Mesenchymal stem cell (in vitro differentiated cells and primary cell): ENCODE results near the gene KCNJ18.
"Not testable (repeated sequence)": the region's sequence is repeated elsewhere in the genome, so short reads cannot be mapped to it uniquely, and the experiment has no call there.

ENCODE experiments used
- DNase-seq: peaks from one replicate; pipeline ENCODE4 v3.0.0-alpha.2; 2013
- H2AFZ ChIP-seq: one replicate; pipeline ENCODE4 v1.6.1; 2013; ENCODE audit warnings: low read depth, mild to moderate bottlenecking, control low read depth, inconsistent platforms, low read length, moderate library complexity
- H2AK5ac ChIP-seq: 2 replicates; pipeline ENCODE4 v1.6.1; 2013; ENCODE audit warnings: low read length, moderate library complexity, mild to moderate bottlenecking, inconsistent platforms; ENCODE audit not compliant: severe bottlenecking
- H2BK120ac ChIP-seq: one replicate; pipeline ENCODE4 v1.6.1; 2013; ENCODE audit warnings: low read depth, mild to moderate bottlenecking, inconsistent platforms, low read length, moderate library complexity
- H2BK12ac ChIP-seq, 2 experiments: one replicate each; pipeline ENCODE4 v1.6.1; 2013; ENCODE audit warnings: inconsistent platforms in 2 of 2, low read length in 2 of 2, mild to moderate bottlenecking in 2 of 2, moderate library complexity in 2 of 2, control low read depth in 1 of 2
- H2BK15ac ChIP-seq: one replicate; pipeline ENCODE4 v1.6.1; 2013; ENCODE audit warnings: mild to moderate bottlenecking, low read depth, inconsistent platforms; ENCODE audit not compliant: poor library complexity, severe bottlenecking
- H2BK5ac ChIP-seq: 2 replicates; pipeline ENCODE4 v1.6.1; 2013; ENCODE audit warnings: low read depth, mild to moderate bottlenecking, low read length, control low read depth, inconsistent platforms; ENCODE audit not compliant: poor library complexity, severe bottlenecking
- H3K14ac ChIP-seq, 2 experiments: one replicate each; pipeline ENCODE4 v1.6.1; 2013; ENCODE audit warnings: inconsistent platforms in 2 of 2, low read length in 2 of 2, control low read depth in 1 of 2, mild to moderate bottlenecking in 1 of 2, moderate library complexity in 1 of 2
- H3K18ac ChIP-seq, 2 experiments: one replicate each; pipeline ENCODE4 v1.6.1; 2013; ENCODE audit warnings: inconsistent platforms in 2 of 2, low read length in 2 of 2, control low read depth in 1 of 2, low read depth in 1 of 2, mild to moderate bottlenecking in 1 of 2
- H3K23ac ChIP-seq, 2 experiments: one replicate each; pipeline ENCODE4 v1.6.1; 2013; ENCODE audit warnings: inconsistent platforms in 2 of 2, low read length in 2 of 2, mild to moderate bottlenecking in 2 of 2, moderate library complexity in 2 of 2, control low read depth in 1 of 2
- H3K27ac ChIP-seq: 2 replicates; pipeline ENCODE4 v1.5.1; 2013; ENCODE audit warnings: mild to moderate bottlenecking, moderate library complexity, low read length, control low read depth, inconsistent platforms; ENCODE audit not compliant: poor library complexity, severe bottlenecking
- H3K27me3 ChIP-seq, 2 experiments: 2 replicates each; pipeline versions ENCODE4 v1.6.1 to v1.7.0; 2013; ENCODE audit warnings: low read length in 2 of 2, mild to moderate bottlenecking in 2 of 2, moderate library complexity in 2 of 2, control low read depth in 1 of 2, inconsistent platforms in 1 of 2; ENCODE audit not compliant: control insufficient read depth in 1 of 2, insufficient read depth in 1 of 2
- H3K36me3 ChIP-seq, 2 experiments: 2 replicates each; pipeline versions ENCODE4 v1.6.1 to v1.7.0; 2013; ENCODE audit warnings: low read length in 2 of 2, control low read depth in 1 of 2, inconsistent platforms in 1 of 2, low read depth in 1 of 2, mild to moderate bottlenecking in 1 of 2; ENCODE audit not compliant: insufficient read depth in 2 of 2, control insufficient read depth in 1 of 2
- H3K4ac ChIP-seq, 2 experiments: one replicate each; pipeline ENCODE4 v1.6.1; 2013; ENCODE audit warnings: inconsistent platforms in 2 of 2, low read length in 2 of 2, mild to moderate bottlenecking in 2 of 2, moderate library complexity in 2 of 2, control low read depth in 1 of 2, low read depth in 1 of 2
- H3K4me1 ChIP-seq: 2 replicates; pipeline ENCODE4 v1.6.1; 2013; ENCODE audit warnings: low read depth, low read length, control low read depth; ENCODE audit not compliant: control insufficient read depth, insufficient read depth
- H3K4me2 ChIP-seq: 2 replicates; pipeline ENCODE4 v1.6.1; 2013; ENCODE audit warnings: low read length, mild to moderate bottlenecking, inconsistent platforms; ENCODE audit not compliant: poor library complexity, severe bottlenecking
- H3K4me3 ChIP-seq, 2 experiments: 2 replicates each; pipeline versions ENCODE4 v1.5.1 to v1.7.0; 2013; ENCODE audit warnings: low read length in 2 of 2, mild to moderate bottlenecking in 2 of 2, control low read depth in 1 of 2, low read depth in 1 of 2; ENCODE audit not compliant: insufficient read depth in 1 of 2
- H3K79me1 ChIP-seq: replicated peaks from 2 replicates; pipeline ENCODE4 v1.6.1; 2013; ENCODE audit warnings: mild to moderate bottlenecking, control low read depth, low read length, inconsistent platforms; ENCODE audit not compliant: poor library complexity, severe bottlenecking
- H3K9ac ChIP-seq: 2 replicates; pipeline ENCODE4 v1.7.0; 2013; ENCODE audit warnings: mild to moderate bottlenecking, low read length, moderate library complexity
- H3K9me3 ChIP-seq: 2 replicates; pipeline ENCODE4 v1.7.0; 2013; ENCODE audit warnings: mild to moderate bottlenecking, low read length; ENCODE audit not compliant: control insufficient read depth
- H4K8ac ChIP-seq: one replicate; pipeline ENCODE4 v1.6.1; 2013; ENCODE audit warnings: inconsistent platforms, mild to moderate bottlenecking, low read length, moderate library complexity
- H4K91ac ChIP-seq: one replicate; pipeline ENCODE4 v1.6.1; 2013; ENCODE audit warnings: mild to moderate bottlenecking, low read length, inconsistent platforms
- WGBS: methylation state at CpG from one replicate; pipeline ENCODE4 v1.1.7; 2013; ENCODE audit warnings: mixed read lengths; 5-methylcytosine and 5-hydroxymethylcytosine counted together

The KCNJ18 gene

DNA sequence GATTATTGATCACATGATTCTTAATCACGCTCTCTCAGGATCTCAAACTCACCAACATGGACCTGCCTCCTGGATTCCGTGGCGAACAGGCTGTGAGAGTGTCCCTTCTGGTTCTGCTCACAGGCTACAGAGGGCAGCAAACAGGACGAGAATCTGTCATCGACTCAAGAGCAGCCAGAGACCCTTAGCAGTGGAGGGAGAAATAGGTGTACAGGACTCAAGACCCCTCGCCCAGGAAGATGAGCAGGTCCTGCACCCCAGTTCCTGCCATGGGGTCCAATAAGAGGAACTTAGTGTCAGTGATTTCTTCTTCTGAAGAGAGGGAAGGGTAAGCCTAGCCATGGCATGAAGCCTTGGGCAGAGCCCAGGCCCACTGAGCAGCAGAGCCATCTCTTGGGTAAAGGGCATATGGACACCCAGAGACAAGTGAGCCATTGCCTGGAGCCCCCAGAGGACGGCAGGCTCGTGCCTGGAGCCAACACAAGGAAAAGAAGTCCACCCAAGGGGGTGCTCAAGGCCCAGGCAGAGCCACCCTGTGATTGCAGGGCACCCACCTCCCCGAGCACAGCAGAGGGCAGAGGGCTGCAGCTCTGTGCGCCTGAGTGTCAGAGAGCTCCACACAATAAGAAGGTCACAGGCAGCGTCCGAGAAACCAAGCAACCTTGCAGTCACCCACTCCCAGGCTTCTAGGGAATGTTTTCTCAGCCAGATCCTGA, 27.3 kb downstream of the KCNJ18 start:
- not testable (repeated sequence) for H3K27ac ChIP-seq, H2BK12ac ChIP-seq, H3K4me2 ChIP-seq, H3K4ac ChIP-seq, H3K79me1 ChIP-seq, H3K9me3 ChIP-seq, H2AFZ ChIP-seq, H3K36me3 ChIP-seq, H2BK120ac ChIP-seq, H3K4me3 ChIP-seq, H3K4me1 ChIP-seq, H3K9ac ChIP-seq, DNase-seq, H3K14ac ChIP-seq, H3K27me3 ChIP-seq, H4K8ac ChIP-seq, H3K23ac ChIP-seq, H2BK15ac ChIP-seq, H3K18ac ChIP-seq, H2AK5ac ChIP-seq, H4K91ac ChIP-seq, H2BK5ac ChIP-seq
- 55% methylated on average over 12 of the region's 12 CpGs for WGBS

DNA sequence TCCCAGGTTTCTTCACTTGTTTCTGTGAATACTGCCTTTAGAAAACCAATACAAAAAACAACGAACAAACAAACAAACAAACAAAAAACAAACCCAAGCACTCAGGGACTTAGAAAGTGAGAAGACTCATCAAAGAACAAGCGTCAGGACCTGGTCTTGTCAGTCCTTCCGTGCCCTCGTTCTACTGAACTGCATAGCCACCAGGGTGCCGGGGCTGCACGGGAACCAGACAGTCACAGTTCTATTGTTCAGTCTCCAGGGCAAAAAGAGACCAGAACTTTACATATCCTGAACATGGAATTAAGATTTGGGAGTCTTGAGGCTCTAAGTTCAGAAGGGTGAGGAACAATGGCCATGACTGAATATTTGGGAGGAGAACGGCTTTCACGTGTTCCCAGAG, 28.2 kb downstream of the KCNJ18 start:
- not testable (repeated sequence) for DNase-seq, H3K27me3 ChIP-seq, H3K9ac ChIP-seq, H2BK5ac ChIP-seq, H3K4me3 ChIP-seq, H3K4me1 ChIP-seq, H2AK5ac ChIP-seq, H2BK120ac ChIP-seq, H3K27ac ChIP-seq, H3K79me1 ChIP-seq, H3K4ac ChIP-seq, H2AFZ ChIP-seq, H4K91ac ChIP-seq, H3K4me2 ChIP-seq, H3K36me3 ChIP-seq, H2BK15ac ChIP-seq, H3K18ac ChIP-seq, H2BK12ac ChIP-seq, H3K14ac ChIP-seq, H3K9me3 ChIP-seq, H4K8ac ChIP-seq, H3K23ac ChIP-seq
- 74% methylated on average over 4 of the region's 8 CpGs for WGBS

DNA sequence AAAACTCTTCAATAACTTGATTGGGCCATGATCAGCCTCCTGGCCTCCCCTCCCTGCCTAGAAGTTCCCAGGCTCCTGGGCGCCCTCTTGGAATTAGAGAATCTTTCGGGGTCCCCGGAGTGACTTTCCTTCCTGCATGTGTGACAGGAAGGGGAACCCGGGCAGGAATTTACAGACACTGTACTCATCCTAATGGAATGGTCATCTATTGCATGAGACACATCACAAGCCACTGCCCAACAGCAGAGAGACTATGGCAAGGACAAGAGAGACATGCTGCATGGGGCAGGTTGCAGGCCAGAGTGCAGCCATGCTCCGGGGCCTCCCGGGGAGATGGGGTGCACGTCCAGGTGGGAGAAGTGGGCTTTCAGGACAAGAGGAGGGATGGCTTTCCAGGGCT, 29.9 kb downstream of the KCNJ18 start:
- not testable (repeated sequence) for H3K9ac ChIP-seq, H3K9me3 ChIP-seq, H2BK15ac ChIP-seq, H3K4me3 ChIP-seq, H3K4me1 ChIP-seq, H3K23ac ChIP-seq, H4K8ac ChIP-seq, H3K27ac ChIP-seq, H3K36me3 ChIP-seq, H2BK12ac ChIP-seq, H2AFZ ChIP-seq, H3K18ac ChIP-seq, H2AK5ac ChIP-seq, H3K4ac ChIP-seq, H3K27me3 ChIP-seq, H3K79me1 ChIP-seq, H2BK120ac ChIP-seq, DNase-seq, H3K4me2 ChIP-seq, H2BK5ac ChIP-seq, H4K91ac ChIP-seq, H3K14ac ChIP-seq
- WGBS: no CpG with 5 or more reads among the region's 7 CpGs

DNA sequence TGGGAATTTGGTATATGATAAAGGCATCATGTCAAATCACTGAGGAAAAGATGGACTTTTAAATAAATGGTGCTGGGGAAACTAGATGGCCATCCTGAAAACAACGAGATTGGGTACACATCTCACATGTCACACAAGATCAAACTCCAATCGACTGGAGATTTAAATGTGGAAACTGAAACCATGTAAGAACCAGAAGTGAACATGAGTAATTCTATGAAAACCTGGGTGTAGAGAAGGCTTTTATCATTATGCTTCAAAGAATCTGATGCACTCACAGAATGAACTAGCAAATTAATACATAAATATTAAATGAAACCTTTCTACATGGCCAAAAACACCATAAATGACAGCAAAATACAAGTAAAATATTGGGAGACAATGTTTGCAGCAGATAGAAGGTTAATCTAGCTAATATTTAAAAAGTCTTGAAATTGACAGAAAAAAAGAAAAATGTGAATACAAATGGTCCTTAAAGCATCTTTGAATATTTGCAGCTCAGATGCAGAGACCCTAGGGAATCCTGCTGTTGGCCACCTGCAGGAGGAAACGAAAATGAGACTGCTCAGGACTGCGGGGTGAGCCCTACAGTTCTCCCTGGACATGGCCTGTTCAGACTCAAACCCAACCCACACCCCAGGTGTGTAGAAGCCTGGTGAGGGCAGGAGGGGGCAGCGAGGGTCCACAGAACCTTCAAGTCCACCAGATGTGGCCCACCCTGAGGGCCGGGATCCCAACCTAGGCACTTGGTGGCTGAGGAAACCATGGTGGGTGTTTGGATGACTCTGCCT, 32.1 kb downstream of the KCNJ18 start:
- H4K8ac ChIP-seq, H3K4me1 ChIP-seq, H4K91ac ChIP-seq, H2AK5ac ChIP-seq, H3K9ac ChIP-seq, DNase-seq, H2AFZ ChIP-seq, H3K14ac ChIP-seq, H2BK15ac ChIP-seq, H3K79me1 ChIP-seq, H3K9me3 ChIP-seq, H3K27ac ChIP-seq, H3K4me3 ChIP-seq, H2BK5ac ChIP-seq, H2BK12ac ChIP-seq, H2BK120ac ChIP-seq, H3K18ac ChIP-seq, H3K4ac ChIP-seq, H3K23ac ChIP-seq, H3K36me3 ChIP-seq, H3K27me3 ChIP-seq, H3K4me2 ChIP-seq: not testable (repeated sequence)
- WGBS: no CpG with 5 or more reads among the region's 6 CpGs
